Left lung (tissue), 10 donors: ENCODE data around the gene FSCN2. TPM values are rescaled to one million over a fixed set of nuclear protein-coding genes. Genes with fewer than 3 reads are reported as not detected.

Experiments used
- ATAC-seq: fragments of 200-7000 bp; cut with Tn5 transposase; one replicate; pipeline ENCODE4 v1.9.1; 2020; ENCODE audit warnings: moderate library complexity
- DNase-seq, 4 donors: peaks; one replicate each; pipeline ENCODE4 v3.0.0-alpha.2; 2013 to 2020
- H3K27ac ChIP-seq, 2 donors: fragments of 200-600 bp; sonication (generic) in 1 of 2; one replicate each; pipeline versions ENCODE4 v1.5.0 to v1.8.0; 2020 to 2021
- H3K27me3 ChIP-seq, 2 donors: fragments of 200-600 bp; sonication (generic) in 1 of 2; one replicate each; pipeline versions ENCODE4 v1.5.0 to v1.8.0; 2020 to 2021
- H3K36me3 ChIP-seq, 2 donors: fragments of 200-600 bp; sonication (generic) in 1 of 2; one replicate each; pipeline versions ENCODE4 v1.5.0 to v1.8.0; 2020 to 2021
- H3K4me1 ChIP-seq, 2 donors: fragments of 200-600 bp; one replicate each; pipeline ENCODE4 v1.8.0; 2021
- H3K4me3 ChIP-seq, 2 donors: fragments of 200-600 bp; sonication (generic) in 1 of 2; one replicate each; pipeline versions ENCODE4 v1.5.0 to v1.8.0; 2020 to 2021; ENCODE audit warnings: mild to moderate bottlenecking in 1 of 2
- H3K9me3 ChIP-seq, 2 donors: fragments of 200-600 bp; sonication (generic) in 1 of 2; one replicate each; pipeline versions ENCODE4 v1.5.0 to v1.8.0; 2020 to 2021
- intact Hi-C, 2 donors: fragments of 100-400 bp; cut with DNase I; formaldehyde crosslinking; loops; one replicate each; pipeline versions ENCODE4 v1.11.2 to v1.14.2; 2022
- polyA plus RNA-seq, 6 donors: library from polyadenylated mRNA; unstranded; fragments of 120-200 nt; gene quantifications; one replicate each; pipeline ENCODE4 v1.2.1, GENCODE V29; 2013; ENCODE audit not compliant: insufficient read length in 6 of 6
- total RNA-seq, 2 donors: library from RNA; stranded (reverse); fragmentation: NEBNext Ultra II Directional; extraction: Animal tissue kit (Norgen Biotek cat#: 25700); gene quantifications; one replicate each; pipeline ENCODE4 v1.2.1, GENCODE V29; 2021
- TF ChIP-seq, protein P1 (sequence below), 2 donors: fragments of 200-600 bp; sonication (generic) in 1 of 2; IDR thresholded peaks; one replicate each; pipeline versions ENCODE4 v1.5.0 to v1.8.0; 2021; ENCODE audit warnings: antibody characterized with exemption in 2 of 2
- donor health status: DM: no; HTN: yes; CAD: no.
- donor health status: DM: no; HTN: no; CAD: no.

Gene FSCN2
- total and polyA plus RNA-seq, 8 donors = 0.92 to 3.4 (median 1.9) TPM

DNA sequence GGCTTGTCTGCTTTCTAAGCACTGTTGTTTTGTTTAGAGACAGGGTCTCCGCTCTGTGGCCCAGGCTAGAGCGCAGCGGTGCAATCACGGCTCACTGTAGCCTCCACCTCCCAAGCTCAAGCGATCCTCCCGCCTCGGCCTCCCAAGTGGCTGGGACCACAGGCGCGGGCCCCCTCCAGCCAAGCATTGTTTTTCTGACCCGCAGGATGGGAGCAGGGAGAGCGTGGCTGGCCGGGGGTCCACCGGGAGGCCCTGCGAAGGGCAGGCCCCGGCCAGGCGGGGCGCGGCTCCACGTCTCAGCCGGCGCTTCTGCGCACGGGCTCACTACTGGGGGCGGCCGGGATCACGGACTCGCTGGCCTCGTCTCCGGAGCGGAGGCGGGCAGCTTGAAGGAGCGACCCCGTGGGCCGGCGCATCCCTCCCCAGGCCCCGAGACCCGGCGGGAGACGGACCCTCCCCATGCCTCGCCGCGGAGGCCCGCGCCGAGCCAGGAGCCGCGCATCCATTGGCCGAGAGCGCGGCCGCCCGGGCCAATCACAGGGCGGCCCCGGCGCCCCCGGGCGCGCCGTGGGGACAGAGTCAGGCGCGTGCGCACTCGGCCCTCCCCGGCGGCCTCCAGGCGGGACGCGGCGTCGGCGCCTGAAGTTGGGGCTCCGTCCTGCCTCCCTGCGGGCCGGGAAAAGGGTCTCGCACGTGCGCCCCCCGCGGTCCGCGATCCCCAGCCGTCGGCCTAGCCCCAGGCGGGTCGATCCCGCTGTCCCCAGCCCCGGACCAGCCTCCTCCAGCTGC is 40.5 kb upstream of the FSCN2 start:
- H3K4me1 ChIP-seq = peaks cover 15 to 42% of the 10 kb centered on the region in 2 donors
- H3K27me3 ChIP-seq = peaks cover 0 to 16% of the 10 kb centered on the region in 2 donors
- H3K36me3 ChIP-seq = no peaks in the 10 kb centered on the region
- intact Hi-C loops = loop anchor here (10.0 kb wide), 3 partner anchors 83 to 223 kb away; partner anchors contain the start of gene BAHCC1 (in 1 of the 2)
- TF ChIP-seq, protein P1, sequence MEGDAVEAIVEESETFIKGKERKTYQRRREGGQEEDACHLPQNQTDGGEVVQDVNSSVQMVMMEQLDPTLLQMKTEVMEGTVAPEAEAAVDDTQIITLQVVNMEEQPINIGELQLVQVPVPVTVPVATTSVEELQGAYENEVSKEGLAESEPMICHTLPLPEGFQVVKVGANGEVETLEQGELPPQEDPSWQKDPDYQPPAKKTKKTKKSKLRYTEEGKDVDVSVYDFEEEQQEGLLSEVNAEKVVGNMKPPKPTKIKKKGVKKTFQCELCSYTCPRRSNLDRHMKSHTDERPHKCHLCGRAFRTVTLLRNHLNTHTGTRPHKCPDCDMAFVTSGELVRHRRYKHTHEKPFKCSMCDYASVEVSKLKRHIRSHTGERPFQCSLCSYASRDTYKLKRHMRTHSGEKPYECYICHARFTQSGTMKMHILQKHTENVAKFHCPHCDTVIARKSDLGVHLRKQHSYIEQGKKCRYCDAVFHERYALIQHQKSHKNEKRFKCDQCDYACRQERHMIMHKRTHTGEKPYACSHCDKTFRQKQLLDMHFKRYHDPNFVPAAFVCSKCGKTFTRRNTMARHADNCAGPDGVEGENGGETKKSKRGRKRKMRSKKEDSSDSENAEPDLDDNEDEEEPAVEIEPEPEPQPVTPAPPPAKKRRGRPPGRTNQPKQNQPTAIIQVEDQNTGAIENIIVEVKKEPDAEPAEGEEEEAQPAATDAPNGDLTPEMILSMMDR (IDR thresholded peaks at IDR 0.05) = no peak
- ATAC-seq = peak; percentile 89
- no peaks in the 10 kb centered on the region for H3K9me3 ChIP-seq
- peak; percentile 80 to 93 (median 84) for DNase-seq
- H3K4me3 ChIP-seq = peak overlapping the region; percentile 53 to 81
- H3K27ac ChIP-seq = peak overlapping the region; percentile 83 to 87

DNA sequence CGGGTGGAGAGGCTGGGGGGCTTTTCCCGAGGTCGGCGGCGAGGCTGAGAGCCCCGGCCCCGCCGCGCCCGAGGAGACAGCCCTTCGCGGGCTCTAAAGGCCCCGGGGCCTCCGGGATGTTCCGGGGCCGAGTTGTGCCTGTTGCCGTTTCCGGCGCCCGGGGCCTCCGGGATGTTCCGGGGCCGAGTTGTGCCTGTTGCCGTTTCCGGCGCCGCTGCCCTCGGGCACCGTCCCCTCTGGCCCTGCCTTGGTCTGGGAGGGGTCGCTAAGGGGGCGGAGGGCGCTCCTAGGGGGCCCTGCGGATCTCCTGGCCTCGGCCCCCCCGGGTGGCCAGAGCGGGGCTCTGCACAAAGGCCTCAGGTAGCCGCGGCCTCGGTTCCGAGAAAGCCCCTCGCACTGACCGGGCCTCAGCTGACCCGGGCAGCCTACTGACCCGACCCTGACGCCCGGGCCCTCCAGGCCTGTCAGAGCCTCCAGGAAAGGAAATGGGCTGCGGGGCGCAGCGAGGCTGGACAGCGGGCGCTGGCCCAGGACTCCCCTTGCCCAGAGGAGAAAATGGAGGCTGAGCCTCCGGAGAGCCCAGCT is 39.8 kb upstream of the FSCN2 start:
- H3K27ac ChIP-seq = peak overlapping the region; percentile 83 to 87
- TF ChIP-seq, protein P1 (IDR thresholded peaks at IDR 0.05) = no peak
- H3K4me3 ChIP-seq = peak overlapping the region; percentile 53 to 81
- H3K9me3 ChIP-seq = no peaks in the 10 kb centered on the region
- H3K27me3 ChIP-seq = peaks cover 0 to 9% of the 10 kb centered on the region in 2 donors
- H3K4me1 ChIP-seq = peaks cover 15 to 38% of the 10 kb centered on the region in 2 donors
- DNase-seq = no peak
- intact Hi-C loops = loop anchor here (10.0 kb wide), 3 partner anchors 84 to 224 kb away; partner anchors contain the start of gene BAHCC1 (in 1 of the 2)
- ATAC-seq = peak; percentile 8
- H3K36me3 ChIP-seq = no peaks in the 10 kb centered on the region

DNA sequence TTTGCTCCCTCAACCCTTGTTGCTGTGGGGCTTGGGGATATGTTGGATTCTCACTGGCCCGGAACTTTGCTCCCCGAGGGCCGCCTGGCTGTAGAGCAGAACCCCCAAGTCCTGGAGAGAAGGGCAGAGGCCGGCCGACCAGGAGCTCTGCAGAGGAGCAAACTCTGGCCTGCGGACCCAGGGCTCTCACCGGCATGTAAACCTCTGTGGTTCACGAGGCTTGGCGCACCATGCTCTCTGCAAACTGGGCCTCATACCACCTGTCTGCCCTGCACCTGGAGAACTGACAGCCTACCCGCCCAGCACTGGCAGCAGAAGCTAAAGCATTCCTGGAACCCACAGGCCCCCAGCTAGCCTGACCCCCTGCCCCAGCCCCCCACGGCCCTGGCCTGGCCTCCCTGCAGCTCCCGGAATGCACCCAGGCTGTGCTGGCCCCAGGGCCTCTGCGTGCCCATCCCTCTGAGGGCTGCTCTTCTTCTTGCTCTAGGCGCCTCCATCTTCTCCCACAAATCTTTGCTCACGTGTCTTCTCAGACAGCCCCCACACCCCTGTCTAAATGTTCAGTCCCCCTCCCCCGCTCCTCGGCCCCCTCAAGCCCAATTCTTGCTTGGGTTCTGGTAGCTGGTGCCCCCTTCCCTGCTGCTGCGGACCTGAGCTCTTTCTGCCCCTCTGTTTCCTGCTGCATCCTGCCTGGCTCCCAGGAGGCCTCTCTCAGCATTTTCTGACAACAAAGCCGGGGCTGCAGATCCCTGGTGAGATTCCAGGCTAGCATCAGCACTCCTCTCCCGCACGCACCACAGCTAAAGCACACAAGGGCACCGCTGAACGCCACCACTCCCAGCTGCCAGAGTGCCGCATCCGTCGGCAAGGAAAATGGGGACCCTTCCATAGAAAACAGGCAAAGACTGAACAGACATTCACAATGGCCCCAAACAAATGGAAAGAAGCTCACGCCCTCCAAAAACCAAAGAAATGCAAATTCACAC is 38.9 kb upstream of the FSCN2 start:
- no peaks in the 10 kb centered on the region for H3K27me3 ChIP-seq
- H3K4me1 ChIP-seq = peaks cover 10 to 29% of the 10 kb centered on the region in 2 donors
- DNase-seq = no peak
- peak overlapping the region in 1 of 2 donors; percentile 53 for H3K4me3 ChIP-seq
- no peak overlapping the region for H3K27ac ChIP-seq
- H3K9me3 ChIP-seq = no peaks in the 10 kb centered on the region
- TF ChIP-seq, protein P1 (IDR thresholded peaks at IDR 0.05) = no peak
- no peaks in the 10 kb centered on the region for H3K36me3 ChIP-seq
- intact Hi-C loops = loop anchor here (10.0 kb wide), 3 partner anchors 85 to 225 kb away; partner anchors contain the start of gene BAHCC1 (in 1 of the 2)
- no peak for ATAC-seq

DNA sequence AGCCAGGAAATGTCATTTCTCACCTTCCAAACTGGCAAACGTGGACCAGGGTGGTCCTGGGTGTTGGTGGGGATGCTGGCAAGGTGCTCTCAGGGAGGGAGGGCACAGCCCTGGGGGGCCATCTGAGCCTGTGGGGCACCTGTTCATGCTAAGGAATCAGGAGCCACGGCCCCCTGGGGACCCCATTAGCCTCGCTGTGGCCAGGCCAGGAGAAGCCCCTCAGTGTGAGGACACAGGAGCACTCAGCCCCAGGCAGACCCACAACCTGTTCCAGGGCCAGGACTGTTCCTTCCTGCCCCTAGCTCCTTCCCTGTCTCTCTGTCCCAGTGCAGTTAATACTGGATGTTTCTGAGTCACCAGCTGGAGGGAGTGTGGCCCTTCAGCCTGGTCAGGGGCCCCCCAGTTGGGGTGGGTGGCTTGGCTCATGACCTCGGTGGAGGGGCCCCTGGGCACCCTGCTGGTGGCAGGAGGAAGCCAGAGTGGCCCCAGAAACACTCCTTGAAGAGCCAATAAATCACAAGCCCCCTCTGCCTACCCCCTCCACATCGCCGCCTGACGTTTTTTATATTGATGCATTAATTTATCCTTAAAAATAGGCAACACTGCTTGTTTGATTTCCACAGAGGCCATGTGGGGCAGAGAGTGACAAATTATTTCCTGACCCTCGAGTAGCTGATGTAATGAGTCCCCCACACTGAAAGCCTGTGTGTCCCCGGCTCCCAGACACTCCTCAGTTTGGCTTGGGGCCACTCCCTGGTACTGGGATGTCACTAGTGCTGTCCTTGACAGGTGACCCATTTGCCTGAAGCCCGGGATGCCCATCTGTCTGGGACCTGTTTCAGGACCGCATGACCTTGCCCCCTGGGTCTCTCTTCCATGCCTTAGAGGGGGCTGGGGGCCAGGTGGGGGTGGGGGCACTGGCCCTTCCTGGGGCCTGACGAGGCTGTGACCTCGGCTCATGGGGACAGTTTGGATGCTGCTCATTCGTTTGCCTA is 37.9 kb upstream of the FSCN2 start:
- Histone ChIP-seq H3K4me1 (peaks cover 10 to 22% of the 10 kb centered on the region in 2 donors), H3K9me3 (no peaks in the 10 kb centered on the region), H3K4me3 (no peak overlapping the region), H3K27me3 (peaks cover 0 to 5% of the 10 kb centered on the region in 2 donors), H3K27ac (no peak overlapping the region), H3K36me3 (no peaks in the 10 kb centered on the region)
- intact Hi-C loops = loop anchor here (10.0 kb wide), 3 partner anchors 85 to 225 kb away; partner anchors contain the start of gene BAHCC1 (in 1 of the 2)
- ATAC-seq (no peak), DNase-seq (no peak)
- TF ChIP-seq, protein P1 (IDR thresholded peaks at IDR 0.05) = no peak
